GM18517 (cell line): ENCODE results near the gene WDHD1.
"Not testable (repeated sequence)": the region's sequence is repeated elsewhere in the genome, so short reads cannot be mapped to it uniquely, and the experiment has no call there.

Source experiments
- ATAC-seq: cut with Tn5 transposase; IDR thresholded peaks from one replicate; pipeline ENCODE4 v1.9.1; 2021; ENCODE audit warnings: mild to moderate bottlenecking, moderate library complexity; ENCODE audit not compliant: unreplicated experiment

Gene WDHD1

DNA sequence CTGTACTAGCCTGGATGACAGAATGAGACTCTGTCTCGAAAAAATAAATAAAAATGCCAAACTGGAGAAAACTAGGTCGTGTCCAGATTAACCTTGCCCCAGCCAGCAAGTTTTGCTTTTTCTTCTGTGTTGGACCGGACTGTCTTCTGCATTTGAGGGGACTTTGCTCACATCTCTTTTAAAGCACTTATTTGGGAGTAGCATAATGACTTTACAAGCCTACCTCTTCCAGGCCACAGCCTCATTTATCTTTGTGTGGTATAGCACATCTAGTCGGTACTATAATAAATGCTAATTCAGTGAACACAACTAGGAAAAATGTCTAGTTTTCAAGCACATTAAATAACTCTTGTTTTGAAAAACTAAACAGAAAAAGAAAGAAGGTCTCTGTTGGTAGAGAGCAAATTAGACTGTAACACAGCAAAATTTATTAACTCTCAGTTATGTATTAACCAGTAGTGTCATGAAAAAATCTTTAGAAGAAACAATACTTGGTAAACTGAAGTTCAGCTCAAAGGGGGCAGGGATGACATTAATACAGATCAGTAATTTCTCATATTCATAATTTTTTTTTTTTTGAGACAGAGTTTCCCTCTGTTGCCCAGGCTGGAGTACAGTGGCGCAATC lies 52.0 kb downstream of the WDHD1 start:
- ATAC-seq, result no peak

DNA sequence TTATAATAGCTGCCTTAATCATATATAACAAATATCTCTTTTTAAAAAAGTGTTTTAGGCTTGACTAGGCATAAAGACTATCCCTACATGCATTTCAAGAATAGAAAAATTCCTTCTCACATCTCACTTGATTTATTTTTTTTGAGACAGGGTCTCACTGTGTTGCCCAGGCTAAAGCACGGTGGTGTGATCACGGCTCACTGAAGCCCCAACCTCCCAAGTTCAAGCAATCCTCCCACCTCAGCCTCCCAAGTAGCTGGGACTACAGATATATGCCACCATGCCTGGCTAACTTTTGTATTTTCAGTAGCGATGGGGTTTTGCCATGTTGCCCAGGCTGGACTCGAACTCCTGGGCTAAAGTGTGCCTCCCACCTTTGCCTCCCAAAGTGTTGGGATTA lies 59.4 kb downstream of the WDHD1 start:
- ATAC-seq, result no peak

DNA sequence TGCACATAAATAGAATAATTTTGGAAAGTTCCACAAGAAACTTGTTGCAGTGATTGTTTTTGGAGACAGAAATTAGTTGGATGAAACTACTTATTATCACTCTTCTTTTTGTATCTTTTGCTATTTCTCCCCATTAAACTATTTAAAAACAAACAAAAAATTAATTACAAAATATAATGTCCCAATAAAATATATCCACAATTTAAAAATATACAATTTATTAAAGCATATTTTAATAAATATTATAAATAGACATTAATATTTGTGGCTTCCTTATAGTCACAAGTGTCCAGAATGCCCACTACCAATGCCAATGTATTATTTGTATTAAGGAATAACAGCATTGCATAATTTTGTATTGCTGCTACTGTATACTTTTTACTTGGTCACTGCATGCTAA lies 71.8 kb downstream of the WDHD1 start:
- no peak for ATAC-seq

DNA sequence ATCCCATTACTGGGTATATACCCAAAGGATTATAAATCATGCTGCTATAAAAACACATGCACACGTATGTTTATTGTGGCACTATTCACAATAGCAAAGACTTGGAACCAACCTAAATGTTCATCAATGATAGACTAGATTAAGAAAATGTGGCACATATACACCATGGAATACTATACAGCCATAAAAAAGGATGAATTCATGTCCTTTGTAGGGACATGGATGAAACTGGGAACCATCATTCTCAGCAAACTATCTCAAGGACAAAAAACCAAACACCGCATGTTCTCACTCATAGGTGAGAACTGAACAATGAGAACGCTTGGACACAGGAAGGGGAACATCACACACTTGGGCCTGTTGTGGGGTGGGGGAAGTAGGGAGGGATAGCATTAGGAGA lies 73.3 kb downstream of the WDHD1 start:
- not testable (repeated sequence) for ATAC-seq

DNA sequence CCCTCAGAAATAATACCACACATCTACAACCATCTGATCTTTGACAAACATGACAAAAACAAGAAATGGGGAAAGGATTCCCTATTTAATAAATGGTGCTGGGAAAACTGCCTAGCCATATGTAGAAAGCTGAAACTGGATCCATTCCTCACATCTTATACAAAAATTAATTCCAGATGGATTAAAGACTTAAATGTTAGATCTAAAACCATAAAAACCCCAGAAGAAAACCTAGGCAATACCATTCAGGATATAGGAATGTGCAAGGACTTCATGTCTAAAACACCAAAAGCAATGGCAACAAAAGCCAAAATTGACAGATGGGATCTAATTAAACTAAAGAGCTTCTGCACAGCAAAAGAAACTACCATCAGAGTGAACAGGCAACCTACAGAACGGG lies 74.1 kb downstream of the WDHD1 start:
- ATAC-seq, result not testable (repeated sequence)

DNA sequence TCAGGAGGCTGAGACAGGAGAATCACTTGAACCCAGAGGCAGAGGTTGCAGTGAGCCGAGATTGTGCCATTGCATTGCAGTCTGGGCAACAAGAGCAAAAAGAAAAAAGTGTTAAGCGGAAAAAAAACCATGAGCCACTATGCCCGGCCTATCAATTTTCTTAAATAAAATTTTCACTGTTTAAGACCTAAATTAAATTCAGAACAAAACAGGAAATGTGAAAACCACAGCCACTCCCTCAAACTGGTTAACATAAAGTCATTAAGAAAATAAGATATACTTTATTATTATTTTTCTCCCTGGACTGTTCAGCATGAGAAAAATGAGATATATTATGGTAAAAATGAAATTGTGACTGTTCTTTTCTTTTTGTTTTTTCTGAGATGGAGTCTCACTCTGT lies 79.7 kb downstream of the WDHD1 start:
- ATAC-seq, result no peak

DNA sequence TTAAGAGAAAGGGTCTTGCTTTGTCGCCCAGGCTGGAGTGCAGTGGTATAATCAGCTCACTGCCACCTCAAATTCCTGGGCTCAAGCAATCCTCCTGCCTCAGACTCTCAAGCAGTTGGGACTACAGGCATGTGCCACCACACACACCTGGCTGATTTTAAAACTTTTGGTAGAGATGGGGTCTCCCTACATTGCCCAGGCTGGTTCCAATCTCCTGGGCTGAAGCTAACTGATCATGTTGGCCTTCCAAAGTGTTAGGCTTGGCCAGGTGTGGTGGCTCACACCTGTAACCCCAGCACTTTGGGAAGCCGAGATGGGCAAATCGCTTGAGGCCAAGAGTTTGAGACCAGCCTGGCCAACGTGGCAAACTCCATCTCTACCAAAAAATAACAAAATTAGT lies 80.4 kb downstream of the WDHD1 start:
- ATAC-seq, result no peak

DNA sequence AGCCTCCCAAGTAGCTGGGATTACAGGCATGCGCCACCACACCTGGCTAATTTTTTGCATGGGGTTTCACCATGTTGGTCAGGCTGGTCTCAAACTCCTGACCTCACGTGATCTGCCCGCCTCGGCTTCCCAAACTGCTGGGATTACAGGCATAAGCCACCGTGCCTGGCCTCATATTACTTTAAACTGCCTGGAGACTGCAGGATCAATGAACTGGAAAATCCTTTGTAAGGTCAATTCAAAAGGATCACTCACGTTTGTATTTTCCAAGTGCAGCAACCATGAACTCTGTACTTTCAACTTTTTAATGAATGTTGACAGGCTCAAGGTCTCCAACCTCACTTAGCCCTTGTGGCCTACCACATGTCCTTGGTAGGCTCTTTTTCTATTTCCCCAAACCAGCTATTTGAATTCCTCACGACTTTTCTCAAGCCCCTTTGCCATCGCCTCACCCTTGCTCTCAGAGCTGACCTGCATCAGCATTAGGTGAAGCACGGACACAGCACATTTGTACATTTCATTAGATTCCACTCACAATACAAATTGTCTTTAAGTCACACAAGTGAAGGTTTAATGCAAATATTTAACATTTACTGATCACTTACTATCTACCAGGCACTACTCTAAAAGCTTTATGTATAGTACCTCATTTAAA lies 82.0 kb downstream of the WDHD1 start:
- ATAC-seq, result no peak

DNA sequence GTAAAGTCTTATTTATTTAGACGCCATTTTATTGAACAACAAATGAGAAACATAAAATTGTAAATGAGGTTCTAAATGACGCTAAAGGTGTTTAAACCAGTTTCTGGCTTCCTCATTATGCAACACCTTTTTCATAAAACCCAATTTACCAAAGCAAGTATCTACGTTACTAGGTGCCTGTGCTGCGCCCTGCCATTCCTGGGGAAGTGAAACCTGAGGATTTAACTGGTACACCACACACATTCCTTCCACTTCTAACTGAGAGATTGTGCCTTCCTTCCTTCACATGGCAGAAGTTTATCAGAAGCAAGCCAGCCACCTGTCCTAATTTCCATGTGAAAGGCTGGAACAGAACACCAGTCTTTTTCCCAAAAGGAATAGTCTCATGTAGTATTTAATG lies 84.0 kb downstream of the WDHD1 start:
- ATAC-seq, result no peak

DNA sequence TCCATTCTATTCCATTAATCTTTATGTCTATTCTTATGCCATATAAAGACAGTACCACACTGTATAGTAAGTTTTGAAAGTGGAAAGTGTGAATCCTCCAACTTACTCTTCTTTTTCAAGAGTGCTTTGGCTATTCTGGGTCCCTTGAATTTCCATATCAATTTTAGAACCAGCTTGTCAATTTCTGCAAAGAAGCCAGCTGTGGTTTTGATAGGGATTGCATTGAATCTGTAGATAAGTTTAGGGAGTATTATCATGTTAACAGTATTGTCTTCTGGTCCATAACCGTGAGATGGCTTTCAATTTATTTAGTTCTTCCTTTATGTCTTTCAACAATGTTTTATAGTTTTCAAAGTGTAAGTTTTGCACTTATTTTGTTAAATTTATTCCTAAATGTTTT lies 90.1 kb downstream of the WDHD1 start:
- no peak for ATAC-seq

DNA sequence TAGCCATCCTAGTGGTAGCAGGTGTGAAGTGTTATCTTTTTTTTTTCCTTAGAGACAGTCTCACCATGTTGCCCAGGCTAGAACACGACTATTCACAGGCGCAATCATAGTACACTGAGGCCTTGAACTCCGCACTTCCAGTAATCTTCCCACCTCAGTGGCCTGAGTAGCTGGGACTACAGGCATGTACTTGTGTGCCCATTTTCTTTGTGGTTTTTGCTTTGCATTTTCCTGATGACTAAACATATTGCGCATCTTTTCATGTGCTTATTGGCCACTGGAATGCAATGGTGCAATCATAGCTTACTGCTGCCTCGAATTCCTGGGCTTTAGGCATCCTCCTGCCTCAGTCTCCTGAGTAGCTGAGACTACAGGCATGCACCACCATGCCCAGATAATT lies 90.9 kb downstream of the WDHD1 start:
- no peak for ATAC-seq

DNA sequence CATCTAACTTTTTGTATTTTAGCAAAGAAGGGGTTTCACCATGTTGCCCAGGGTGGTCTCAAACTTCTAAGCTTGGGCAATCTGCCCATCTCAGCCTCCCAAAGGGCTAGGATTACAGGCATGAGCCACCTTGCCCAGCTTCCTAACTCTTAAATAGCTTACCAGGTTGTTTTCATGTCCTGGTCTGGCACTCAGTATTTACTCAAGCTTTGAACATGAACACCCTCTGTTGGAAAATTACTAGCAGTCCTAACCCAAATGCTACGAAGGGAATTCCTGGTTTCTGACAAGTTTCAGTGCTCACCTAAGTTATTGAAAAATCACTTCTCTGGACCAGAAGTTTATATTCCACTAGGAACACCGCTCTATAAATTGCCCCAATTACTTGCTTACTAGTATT lies 91.8 kb downstream of the WDHD1 start:
- ATAC-seq, result no peak

DNA sequence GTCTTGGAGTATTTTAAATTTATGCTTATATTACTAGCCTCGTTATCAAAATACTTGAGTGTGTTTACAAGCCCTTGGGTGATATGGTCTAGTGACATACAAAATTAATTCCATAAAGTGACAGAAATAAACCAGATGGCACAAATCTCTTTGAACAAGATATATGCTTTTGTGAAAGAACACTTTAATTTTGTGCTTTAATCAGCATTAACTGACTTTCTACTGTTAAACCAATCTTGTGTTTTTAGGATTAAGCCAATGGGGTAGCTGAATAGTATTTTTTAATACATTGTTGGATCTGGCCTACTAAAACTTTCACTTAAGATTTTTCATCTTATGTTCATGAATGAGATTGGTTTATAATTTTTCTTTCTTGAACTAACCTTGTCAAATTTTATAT lies 93.9 kb downstream of the WDHD1 start:
- no peak for ATAC-seq

DNA sequence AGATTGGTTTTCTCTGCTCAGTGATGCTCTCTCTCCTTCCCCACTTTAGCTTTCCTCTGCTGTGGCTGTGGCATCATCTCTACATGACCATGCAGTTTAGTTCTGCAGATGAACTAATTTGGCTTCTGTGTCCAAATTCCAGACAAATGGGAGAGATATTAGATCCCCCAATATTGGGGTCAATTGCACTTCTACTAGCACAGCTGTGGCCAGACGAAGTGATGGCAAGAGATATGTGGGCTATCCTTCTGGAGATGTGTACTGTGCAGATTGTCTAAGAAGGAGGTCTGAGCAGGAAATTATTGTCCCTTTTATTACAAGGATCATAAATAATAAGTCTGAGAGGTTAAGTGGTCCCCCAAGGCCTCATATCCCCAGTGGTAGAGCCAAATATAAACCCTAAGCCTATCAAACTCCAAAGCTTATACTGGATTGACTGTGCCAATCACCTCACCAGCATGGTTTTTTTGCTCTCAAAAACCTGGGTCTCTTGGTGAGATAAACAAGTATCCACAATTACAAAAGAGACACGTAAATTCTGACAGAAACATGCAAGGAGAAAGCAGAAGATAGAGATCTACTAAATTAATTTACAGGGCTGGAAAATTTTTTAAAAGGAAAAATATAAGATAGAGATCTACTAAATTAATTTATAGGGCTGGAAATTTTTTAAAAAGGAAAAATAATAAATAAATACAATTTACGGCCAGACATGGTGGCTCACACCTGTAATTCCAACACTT lies 95.1 kb downstream of the WDHD1 start:
- no peak for ATAC-seq

DNA sequence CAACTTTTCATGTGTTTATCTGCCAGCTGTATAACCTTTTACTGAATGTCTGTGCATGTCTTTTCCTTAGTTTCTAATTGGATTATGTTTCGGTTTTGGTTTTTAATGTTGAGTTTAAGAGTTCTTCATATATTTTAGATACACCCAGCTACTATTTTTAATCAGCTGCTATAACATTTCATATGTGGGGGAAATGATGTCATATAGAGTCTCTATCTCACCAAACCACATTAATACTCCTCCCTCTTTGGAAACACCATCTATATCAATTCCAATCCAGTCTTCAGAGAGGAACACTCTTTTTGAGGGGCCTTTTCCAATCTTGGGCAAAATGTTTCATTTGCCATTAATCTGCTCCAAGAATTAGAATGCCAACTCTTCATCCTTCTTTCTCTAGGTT lies 95.8 kb downstream of the WDHD1 start:
- no peak for ATAC-seq

DNA sequence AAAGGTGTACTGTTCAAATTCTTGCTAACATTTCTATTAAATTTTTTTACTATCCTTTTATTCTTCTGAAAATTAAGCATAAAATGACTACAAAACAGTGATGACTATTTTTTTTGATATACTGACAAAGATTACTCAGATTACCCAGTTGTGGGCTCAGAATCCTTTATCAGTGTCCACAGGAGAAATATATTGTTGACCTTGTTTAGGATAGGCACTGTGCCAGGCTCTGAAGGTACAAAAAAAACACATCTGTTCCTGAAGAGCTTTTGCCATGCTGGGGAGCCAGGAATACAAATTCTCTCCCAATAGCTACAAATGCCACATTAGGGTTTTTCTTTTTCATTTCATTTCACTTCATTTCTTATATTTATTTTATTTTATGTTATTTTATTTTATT lies 97.3 kb downstream of the WDHD1 start:
- ATAC-seq, result no peak

DNA sequence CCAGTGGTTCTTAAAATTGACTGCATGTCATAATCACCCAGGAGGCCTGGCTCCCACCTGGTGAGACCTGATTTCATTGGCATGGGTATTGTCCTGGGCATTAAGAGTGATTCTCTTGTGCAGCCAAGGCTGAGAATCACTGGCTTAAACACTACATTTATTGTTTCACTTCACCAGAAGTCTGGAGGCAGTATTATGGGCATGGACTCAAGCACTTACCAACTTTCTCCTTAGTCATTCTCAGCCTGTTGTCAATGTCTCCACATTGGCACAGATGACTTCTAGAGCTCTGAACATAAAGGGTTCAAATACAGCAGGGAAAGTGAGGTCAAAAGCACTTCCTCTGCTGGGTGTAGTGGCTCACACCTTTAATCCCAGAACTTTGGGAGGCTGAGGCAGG lies 98.7 kb downstream of the WDHD1 start:
- ATAC-seq, result no peak

DNA sequence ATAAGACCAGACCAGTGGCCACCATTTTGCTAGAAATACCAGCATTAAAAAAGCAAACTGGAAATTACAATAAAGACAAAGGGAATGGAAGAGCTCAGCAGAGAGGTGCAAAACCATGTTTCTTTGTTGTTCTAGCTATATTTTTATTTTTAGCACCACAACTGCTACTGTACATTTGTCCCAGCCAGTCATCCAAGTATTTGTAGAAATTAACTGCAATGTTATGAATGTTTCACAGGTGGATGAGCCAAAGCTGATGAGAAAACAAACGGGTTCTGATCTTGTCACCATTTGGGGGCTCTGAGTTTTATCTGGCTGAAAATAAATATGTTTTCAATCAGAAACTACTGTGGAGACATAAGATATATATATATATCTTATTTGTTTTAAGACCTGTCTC lies 99.3 kb downstream of the WDHD1 start:
- ATAC-seq, result no peak

DNA sequence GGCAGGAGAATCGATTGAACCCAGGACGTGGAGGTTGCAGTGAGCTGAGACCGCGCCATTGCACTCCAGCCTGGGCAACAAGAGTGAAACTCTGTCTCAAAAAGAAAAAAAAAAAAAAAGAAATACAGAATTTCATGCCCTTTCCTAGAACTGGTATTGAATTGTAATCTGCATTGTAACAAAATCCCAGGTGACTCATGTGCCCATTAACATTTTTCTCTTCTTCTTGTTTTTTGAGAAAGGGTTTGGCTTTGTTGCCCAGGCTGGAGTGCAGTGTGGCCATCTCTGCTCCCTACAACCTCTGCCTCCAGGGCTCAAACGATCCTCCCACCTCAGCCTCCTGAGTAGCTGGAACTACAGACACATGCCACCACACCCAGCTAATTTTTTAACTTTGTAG lies 100.3 kb downstream of the WDHD1 start:
- not testable (repeated sequence) for ATAC-seq

DNA sequence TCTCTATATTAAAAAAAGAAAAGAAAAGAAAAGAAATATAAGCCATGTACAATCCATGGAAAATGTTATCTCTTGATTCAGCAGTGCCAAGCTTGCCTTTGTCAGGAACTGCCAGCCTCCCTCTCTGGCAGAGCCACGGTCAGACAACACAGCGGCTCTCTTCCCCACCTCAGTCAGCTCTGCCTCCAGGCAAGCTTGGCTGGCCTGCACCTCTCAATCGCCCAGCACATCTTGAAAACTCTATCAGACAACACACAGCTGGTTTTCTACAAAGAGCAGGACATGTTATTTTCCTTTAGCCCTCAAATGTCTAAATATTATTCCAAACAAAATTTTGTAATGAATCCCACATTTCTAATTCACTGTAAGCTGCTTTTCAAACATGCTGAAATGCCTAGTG lies 104.3 kb downstream of the WDHD1 start:
- no peak for ATAC-seq

DNA sequence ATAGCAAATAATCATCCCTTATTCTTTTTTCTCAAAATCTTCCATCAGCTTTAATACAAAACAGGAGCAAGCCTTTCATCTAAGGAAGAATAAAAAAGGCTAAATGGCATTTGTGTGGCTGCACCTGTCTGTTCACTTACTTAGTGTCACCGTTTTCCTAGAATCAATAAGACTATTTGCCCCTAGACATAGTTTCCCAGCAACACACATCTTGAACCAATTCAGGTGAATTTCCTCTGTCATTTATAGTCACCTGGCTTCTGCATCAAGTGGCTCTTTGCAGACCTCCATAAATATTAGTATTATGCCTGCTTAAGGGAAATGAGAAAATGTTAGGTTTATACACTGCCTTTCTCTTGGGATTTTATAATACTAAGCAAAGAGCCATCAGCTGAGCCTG lies 106.8 kb downstream of the WDHD1 start:
- ATAC-seq, result no peak

DNA sequence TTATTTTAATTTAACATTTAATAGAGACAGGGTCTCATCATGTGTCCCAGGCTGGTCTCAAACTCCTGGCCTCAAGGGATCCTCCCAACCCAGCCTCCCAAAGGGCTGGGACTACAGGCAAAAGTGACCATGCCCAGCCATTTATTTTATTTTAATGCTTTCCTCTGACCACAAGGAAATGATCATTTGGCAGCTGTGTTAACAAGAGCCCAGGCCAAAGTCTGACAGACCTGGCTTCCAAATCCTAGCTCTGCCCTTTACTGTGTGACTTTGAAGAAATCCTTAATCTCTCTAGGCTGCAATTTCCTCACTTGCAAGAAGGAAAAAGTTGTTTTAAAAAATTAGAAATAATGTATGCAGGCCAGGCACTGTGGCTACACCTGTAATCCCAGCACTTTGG lies 107.6 kb downstream of the WDHD1 start:
- no peak for ATAC-seq
